Naive thymus-derived CD8-positive, alpha-beta T cell (primary cell): Measurements from ENCODE around the gene LHX2. TPM values are rescaled to one million over a fixed set of nuclear protein-coding genes. Genes with fewer than 3 reads are reported as not detected.

Experiments used
- ATAC-seq, 2 donors: fragments of 150-1000 bp; cut with Tn5 transposase in 1 of 2; sonication (Bioruptor Pico), chemical (Tn5 transposase) in 1 of 2; 1 replicate in 1 of 2; 2 replicates in 1 of 2; pipeline ENCODE4 v1.10.0; 2021; ENCODE audit warnings: mild to moderate bottlenecking in 2 of 2, moderate library complexity in 2 of 2
- POLR2A ChIA-PET: fragments of 350-600 bp; sonication (Branson Sonifier 250); formaldehyde crosslinking; loops from one replicate; lab custom pipeline; 2021; ENCODE audit warnings: antibody characterized with exemption; lab: Charles Lee
- DNase-seq, 10 donors: peaks; one replicate each; pipeline versions ENCODE4 v3.0.0 to v3.0.0-alpha.2; 2020 to 2022
- H3K27ac Mint-ChIP-seq, 10 donors: one replicate each; pipeline ENCODE4 v1.8.0; 2020 to 2022; ENCODE audit warnings: mild to moderate bottlenecking in 10 of 10, mixed read lengths in 10 of 10, moderate library complexity in 4 of 10, inconsistent platforms in 1 of 10
- H3K27me3 Mint-ChIP-seq, 5 donors: one replicate each; pipeline ENCODE4 v1.8.0; 2021 to 2022; ENCODE audit warnings: mixed read lengths in 5 of 5
- H3K36me3 Mint-ChIP-seq, 3 donors: one replicate each; pipeline ENCODE4 v1.8.0; 2020 to 2022; ENCODE audit warnings: mixed read lengths in 3 of 3, mild to moderate bottlenecking in 2 of 3, inconsistent platforms in 1 of 3
- H3K4me1 Mint-ChIP-seq, 4 donors: one replicate each; pipeline ENCODE4 v1.8.0; 2021 to 2022; ENCODE audit warnings: mixed read lengths in 4 of 4
- H3K4me3 Mint-ChIP-seq, 10 donors: one replicate each; pipeline ENCODE4 v1.8.0; 2020 to 2022; ENCODE audit warnings: mild to moderate bottlenecking in 10 of 10, mixed read lengths in 10 of 10, moderate library complexity in 6 of 10, inconsistent platforms in 1 of 10
- H3K9me3 Mint-ChIP-seq, 9 donors: one replicate each; pipeline ENCODE4 v1.8.0; 2020 to 2022; ENCODE audit warnings: mixed read lengths in 9 of 9, mild to moderate bottlenecking in 3 of 9, inconsistent platforms in 1 of 9, moderate library complexity in 1 of 9
- polyA plus RNA-seq, 3 donors: library from polyadenylated mRNA; unstranded; fragments of 300-500 nt; fragmentation: Illumina TruSeq; gene quantifications; one replicate each; pipeline ENCODE4 v1.2.3, GENCODE V29; 2021
- total RNA-seq, 8 experiments: library from RNA in 2 of 8; stranded (reverse) in 2 of 8; gene quantifications; one replicate each; pipeline ENCODE4 v1.2.3 and lab custom pipeline; 2021 to 2026

LHX2 gene
- total and polyA plus RNA-seq, 5 experiments from 2014 or later, result not detected

- H3K9me3 Mint-ChIP-seq, result peaks cover 0 to 1% (median 0%) of the 10 kb centered on the region in 9 donors
Observed at GRCh38 chr9:124001458-124001799, 10.1 kb upstream of the LHX2 start.

GRCh38 chr9:124001866-124002525, 9.6 kb upstream of the LHX2 start:
- Mint-ChIP-seq H3K27me3 (peaks cover 61 to 97% (median 88%) of the 10 kb centered on the region in 5 donors), H3K9me3 (peaks cover 0 to 1% (median 0%) of the 10 kb centered on the region in 9 donors), H3K4me3 (peak overlapping the region in 1 of 10 donors; percentile 74), H3K27ac (no peak overlapping the region), H3K4me1 (peaks cover 17 to 34% (median 30%) of the 10 kb centered on the region in 4 donors), H3K36me3 (peaks cover 0 to 8% (median 2%) of the 10 kb centered on the region in 3 donors)
- DNase-seq (no peak), ATAC-seq (no peak)
- POLR2A ChIA-PET, result no interaction called here

More at GRCh38 chr9:124001458-124001799, 10.1 kb upstream of the LHX2 start:
- H3K4me3 Mint-ChIP-seq, result peak overlapping the region in 7 of 10 donors; percentile 4 to 79 (median 48)
- H3K27ac Mint-ChIP-seq, result no peak overlapping the region
- H3K4me1 Mint-ChIP-seq, result peaks cover 17 to 39% (median 32%) of the 10 kb centered on the region in 4 donors
- H3K27me3 Mint-ChIP-seq, result peaks cover 61 to 97% (median 86%) of the 10 kb centered on the region in 5 donors
- peaks cover 0 to 10% (median 2%) of the 10 kb centered on the region in 3 donors for H3K36me3 Mint-ChIP-seq
- POLR2A ChIA-PET, result no interaction called here
- DNase-seq (no peak), ATAC-seq (no peak)

DNA sequence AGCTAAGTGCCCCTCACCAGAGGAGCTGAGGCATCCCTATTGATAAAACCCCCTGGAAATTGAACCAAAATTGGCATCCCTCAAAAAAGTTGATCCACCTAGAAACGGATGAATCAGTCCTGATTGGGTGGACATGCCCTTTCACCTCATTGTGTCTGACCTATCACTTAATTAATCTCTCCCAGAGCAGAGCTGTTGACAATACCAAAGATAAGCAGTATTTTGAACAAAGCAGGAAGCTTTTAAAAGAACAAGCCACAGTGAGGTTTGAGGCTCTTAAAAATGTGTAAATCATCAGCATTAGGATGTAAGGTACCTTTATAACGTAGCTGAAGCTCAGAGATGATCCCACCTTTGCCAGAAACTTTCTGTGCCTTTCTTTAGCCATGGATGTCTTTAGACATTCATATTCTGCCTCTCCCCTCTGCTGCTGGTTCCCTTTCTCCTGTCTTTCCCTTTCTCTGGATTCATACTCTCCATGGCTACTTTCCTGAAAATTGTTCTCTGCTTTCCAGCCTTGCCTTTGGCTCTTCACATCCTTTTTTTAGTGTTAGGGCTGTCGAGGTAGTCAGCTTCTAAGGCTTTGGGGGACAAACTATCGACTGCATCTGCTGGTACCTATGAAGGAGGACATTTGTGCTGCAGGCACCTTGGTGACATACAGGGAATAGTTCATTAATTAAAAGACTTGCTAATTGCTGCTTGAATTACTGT, 7.8 kb upstream of the LHX2 start:
- ATAC-seq, result no peak
- Mint-ChIP-seq H3K27me3 (peaks cover 63 to 94% (median 83%) of the 10 kb centered on the region in 5 donors), H3K9me3 (peaks cover 0 to 4% (median 0%) of the 10 kb centered on the region in 9 donors), H3K36me3 (peaks cover 0 to 6% (median 2%) of the 10 kb centered on the region in 3 donors), H3K27ac (peak overlapping the region in 1 of 10 donors; percentile 2), H3K4me1 (peaks cover 12 to 24% (median 20%) of the 10 kb centered on the region in 4 donors), H3K4me3 (no peak overlapping the region)
- DNase-seq, result no peak
- POLR2A ChIA-PET, result no interaction called here

GRCh38 chr9:124004593-124004992, 7.0 kb upstream of the LHX2 start:
- Mint-ChIP-seq H3K4me3 (no peak overlapping the region), H3K36me3 (peaks cover 0 to 2% (median 2%) of the 10 kb centered on the region in 3 donors), H3K27me3 (peaks cover 63 to 94% (median 86%) of the 10 kb centered on the region in 5 donors), H3K9me3 (peaks cover 0 to 4% (median 0%) of the 10 kb centered on the region in 9 donors), H3K27ac (no peak overlapping the region), H3K4me1 (peaks cover 13 to 25% (median 21%) of the 10 kb centered on the region in 4 donors)
- ATAC-seq (no peak), DNase-seq (no peak)
- POLR2A ChIA-PET, result no interaction called here

- Mint-ChIP-seq H3K27me3 (peaks cover 69 to 97% (median 91%) of the 10 kb centered on the region in 5 donors), H3K27ac (no peak overlapping the region), H3K4me1 (peaks cover 14 to 30% (median 27%) of the 10 kb centered on the region in 4 donors), H3K9me3 (peaks cover 0 to 4% (median 0%) of the 10 kb centered on the region in 9 donors), H3K36me3 (peaks cover 0 to 2% (median 2%) of the 10 kb centered on the region in 3 donors), H3K4me3 (no peak overlapping the region)
- no peak for ATAC-seq
- DNase-seq, result no peak
- POLR2A ChIA-PET, result no interaction called here
Observed at GRCh38 chr9:124005029-124005771, 6.4 kb upstream of the LHX2 start.

DNA sequence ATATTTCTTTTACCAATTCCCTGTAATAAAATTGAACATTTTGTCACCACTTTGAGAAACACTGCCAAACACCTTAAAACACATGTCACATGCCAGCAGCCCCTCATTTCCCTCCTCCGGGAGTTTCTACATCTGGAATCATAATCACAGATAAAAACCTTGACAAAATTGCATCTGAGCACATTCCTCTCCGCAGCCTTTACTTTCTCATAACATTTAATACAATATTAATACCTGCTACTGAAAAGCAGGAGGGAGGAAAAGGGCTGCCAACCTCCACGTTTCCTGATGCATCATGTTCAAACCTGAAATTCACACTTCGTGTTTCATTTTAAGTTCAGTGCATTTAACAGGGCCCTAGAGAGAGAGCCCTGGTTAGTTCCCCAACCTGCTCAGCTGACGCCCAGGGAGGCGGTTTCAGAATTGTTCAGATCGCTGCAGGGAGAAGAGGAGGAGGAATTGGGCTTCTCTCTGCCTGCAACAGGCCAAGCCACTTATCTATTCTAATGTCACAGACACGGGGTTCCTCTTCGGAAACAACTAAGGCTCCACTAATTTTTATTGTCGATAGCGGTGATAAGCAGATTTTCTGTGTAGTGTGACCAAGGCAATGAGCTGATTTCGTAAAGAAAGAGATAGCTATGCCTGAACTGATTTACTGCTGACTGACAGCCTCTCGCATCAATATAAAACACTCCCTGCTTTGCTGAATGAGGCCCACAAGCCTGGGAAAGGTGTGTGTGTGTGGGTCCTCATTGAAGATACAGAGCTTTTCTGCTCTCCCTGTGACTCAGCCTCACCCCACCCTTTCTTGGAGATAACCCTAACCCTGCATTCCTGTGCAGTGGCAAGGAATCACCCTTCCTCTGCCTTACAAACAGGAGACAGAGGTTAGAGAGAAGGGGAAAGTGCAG, 4.9 kb upstream of the LHX2 start:
- Mint-ChIP-seq H3K9me3 (peaks cover 0 to 4% (median 0%) of the 10 kb centered on the region in 9 donors), H3K27me3 (peaks cover 61 to 97% (median 83%) of the 10 kb centered on the region in 5 donors), H3K4me1 (peaks cover 13 to 32% (median 26%) of the 10 kb centered on the region in 4 donors), H3K27ac (peak overlapping the region in 1 of 10 donors; percentile 36), H3K36me3 (no peaks in the 10 kb centered on the region), H3K4me3 (no peak overlapping the region)
- DNase-seq (no peak), ATAC-seq (no peak)
- POLR2A ChIA-PET, result interaction anchor here (1.2 kb wide), 1 partner anchor 11 kb away, joined by 3 read pairs; no protein-coding TSS in a partner anchor

GRCh38 chr9:124007565-124008302, 3.8 kb upstream of the LHX2 start:
- Mint-ChIP-seq H3K27me3 (peaks cover 58 to 88% (median 77%) of the 10 kb centered on the region in 5 donors), H3K9me3 (peaks cover 0 to 4% (median 0%) of the 10 kb centered on the region in 9 donors), H3K4me1 (peaks cover 13 to 33% (median 27%) of the 10 kb centered on the region in 4 donors), H3K36me3 (no peaks in the 10 kb centered on the region), H3K27ac (peak overlapping the region in 1 of 10 donors; percentile 35), H3K4me3 (peak overlapping the region in 7 of 10 donors; percentile 19 to 66 (median 30))
- POLR2A ChIA-PET, result interaction anchor here (1.2 kb wide), 1 partner anchor 10 kb away, joined by 3 read pairs; no protein-coding TSS in a partner anchor
- DNase-seq, result no peak
- no peak for ATAC-seq

DNA sequence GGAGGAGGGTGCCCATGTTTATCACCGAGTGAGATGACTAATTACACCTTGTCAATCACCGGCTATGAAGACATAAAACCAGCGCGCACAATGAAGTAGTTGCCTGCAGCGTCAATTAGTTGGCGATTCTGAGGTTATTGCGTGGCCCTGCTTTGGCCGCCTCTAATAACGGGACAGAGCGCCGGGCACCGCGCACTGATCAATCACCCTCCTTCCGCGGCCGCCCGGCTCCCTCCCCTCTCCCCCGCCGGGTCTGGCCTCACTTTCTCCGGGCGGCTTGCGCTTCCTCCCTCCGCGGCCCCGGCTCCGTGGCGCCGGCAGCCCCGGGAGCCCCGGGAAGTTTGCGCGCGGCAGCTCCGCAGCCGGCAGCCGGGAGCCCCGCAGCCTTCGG, 3.3 kb upstream of the LHX2 start:
- peak in 1 of 2 donors; percentile 36 for ATAC-seq

GRCh38 chr9:124008694-124009530, 2.7 kb upstream of the LHX2 start:
- Mint-ChIP-seq H3K27ac (peak overlapping the region in 2 of 10 donors; percentile 5 to 8), H3K4me3 (peak overlapping the region in 9 of 10 donors; percentile 14 to 55 (median 33)), H3K36me3 (no peaks in the 10 kb centered on the region), H3K9me3 (peaks cover 0 to 5% (median 0%) of the 10 kb centered on the region in 9 donors), H3K27me3 (peaks cover 55 to 84% (median 67%) of the 10 kb centered on the region in 5 donors), H3K4me1 (peaks cover 15 to 41% (median 31%) of the 10 kb centered on the region in 4 donors)
- POLR2A ChIA-PET, result no interaction called here
- DNase-seq (no peak), ATAC-seq (no peak)

More for the DNA sequence above, 3.3 kb upstream of the LHX2 start:
- DNase-seq, result no peak
- Mint-ChIP-seq H3K4me1 (peaks cover 13 to 35% (median 29%) of the 10 kb centered on the region in 4 donors), H3K4me3 (peak overlapping the region in 8 of 10 donors; percentile 19 to 66 (median 32)), H3K9me3 (peaks cover 0 to 4% (median 0%) of the 10 kb centered on the region in 9 donors), H3K27me3 (peaks cover 58 to 84% (median 72%) of the 10 kb centered on the region in 5 donors), H3K27ac (no peak overlapping the region), H3K36me3 (no peaks in the 10 kb centered on the region)
- POLR2A ChIA-PET, result no interaction called here

DNA sequence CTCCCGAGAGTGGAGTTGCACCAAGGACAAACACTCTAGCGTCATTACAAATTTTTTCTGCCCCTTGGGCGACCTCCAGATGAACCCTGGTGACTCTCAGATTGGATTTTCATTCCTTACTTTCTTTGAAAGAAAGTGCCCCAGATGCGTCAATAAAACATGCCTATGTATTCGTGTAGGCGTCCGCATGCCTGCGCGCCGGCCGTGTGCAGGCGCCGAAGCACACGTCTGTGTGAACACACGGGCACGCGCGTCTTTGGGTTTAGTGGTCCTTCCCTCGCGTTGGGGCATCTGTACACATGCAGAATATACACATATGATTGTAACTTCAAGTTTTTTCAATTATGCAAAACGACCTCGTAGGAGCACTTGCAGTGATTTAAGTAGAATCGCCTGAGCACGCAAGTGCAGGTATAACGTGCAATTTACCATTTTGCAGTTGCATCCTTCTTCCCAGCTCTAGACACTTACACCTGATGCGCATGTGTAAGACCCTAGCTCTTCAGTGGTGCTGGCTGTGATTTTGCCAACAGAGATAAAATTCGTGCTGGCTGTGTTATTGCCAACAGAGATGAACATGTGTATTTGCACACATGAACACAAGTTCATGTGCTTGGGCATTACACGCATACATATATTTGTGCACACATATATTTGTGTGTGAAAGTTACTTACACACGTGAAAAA, 1.9 kb upstream of the LHX2 start:
- H3K9me3 Mint-ChIP-seq, result peaks cover 0 to 6% (median 0%) of the 10 kb centered on the region in 9 donors
- peak overlapping the region in 9 of 10 donors; percentile 4 to 55 (median 33) for H3K4me3 Mint-ChIP-seq
- H3K36me3 Mint-ChIP-seq, result no peaks in the 10 kb centered on the region
- DNase-seq (no peak), ATAC-seq (no peak)
- peaks cover 53 to 84% (median 68%) of the 10 kb centered on the region in 5 donors for H3K27me3 Mint-ChIP-seq
- POLR2A ChIA-PET, result no interaction called here
- H3K4me1 Mint-ChIP-seq, result peaks cover 15 to 43% (median 35%) of the 10 kb centered on the region in 4 donors
- H3K27ac Mint-ChIP-seq, result peak overlapping the region in 1 of 10 donors; percentile 8
